Smooth muscle cell (in vitro differentiated cells): ENCODE results near the gene PYGO2. TPM values are rescaled to one million over a fixed set of nuclear protein-coding genes. Genes with fewer than 3 reads are reported as not detected.

ENCODE experiments used
- DNase-seq: peaks from one replicate; lab custom pipeline; 2025; ENCODE audit not compliant: unreplicated experiment; lab: John Stamatoyannopoulos, UW
- H2AFZ ChIP-seq: fragments of 200-600 bp; sonication (generic); 2 replicates; pipeline ENCODE4 v1.6.0; 2016; ENCODE audit warnings: antibody characterized with exemption, low read depth, mild to moderate bottlenecking
- H3F3A ChIP-seq: fragments of 200-600 bp; sonication (generic); 2 replicates; pipeline ENCODE4 v1.6.0; 2017; ENCODE audit warnings: antibody characterized with exemption, low read depth
- H3K27ac ChIP-seq: fragments of 200-600 bp; sonication (generic); 2 replicates; pipeline ENCODE4 v1.5.1; 2016; ENCODE audit warnings: low read depth, mild to moderate bottlenecking
- H3K27me3 ChIP-seq: fragments of 200-600 bp; sonication (generic); 2 replicates; pipeline ENCODE4 v1.6.1; 2016; ENCODE audit warnings: low read depth, mild to moderate bottlenecking
- H3K36me3 ChIP-seq: fragments of 200-600 bp; sonication (generic); 2 replicates; pipeline ENCODE4 v1.5.1; 2016; ENCODE audit warnings: low read depth
- H3K4me1 ChIP-seq: fragments of 200-600 bp; sonication (generic); 2 replicates; pipeline ENCODE4 v1.5.1; 2016; ENCODE audit warnings: low read depth
- H3K4me2 ChIP-seq: fragments of 200-600 bp; sonication (generic); 2 replicates; pipeline ENCODE4 v1.6.0; 2016; ENCODE audit warnings: mild to moderate bottlenecking
- H3K4me3 ChIP-seq: fragments of 200-600 bp; sonication (generic); 2 replicates; pipeline ENCODE4 v1.5.1; 2016; ENCODE audit warnings: mild to moderate bottlenecking
- H3K79me2 ChIP-seq: fragments of 200-600 bp; sonication (generic); 2 replicates; pipeline ENCODE4 v1.6.0; 2016; ENCODE audit warnings: low read depth, mild to moderate bottlenecking
- H3K9ac ChIP-seq: fragments of 200-600 bp; sonication (generic); 2 replicates; pipeline ENCODE4 v1.6.0; 2016; ENCODE audit warnings: low read depth
- H3K9me3 ChIP-seq: fragments of 200-600 bp; sonication (generic); replicated peaks from 2 replicates; pipeline ENCODE4 v1.5.1; 2016; ENCODE audit warnings: low read depth
- H4K20me1 ChIP-seq: fragments of 200-600 bp; sonication (generic); 2 replicates; pipeline ENCODE4 v1.6.0; 2016; ENCODE audit warnings: low read depth
- CTCF ChIP-seq: fragments of 200-600 bp; sonication (generic); IDR thresholded peaks from 2 replicates; pipeline ENCODE4 v1.5.1; 2017; ENCODE audit warnings: borderline replicate concordance, mild to moderate bottlenecking, antibody characterized with exemption; ENCODE audit not compliant: insufficient read depth, poor library complexity, severe bottlenecking
- WGBS: methylation state at CpG from one replicate; pipeline ENCODE4 v1.1.7; 2016; ENCODE audit warnings: low lambda C conversion rate; 5-methylcytosine and 5-hydroxymethylcytosine counted together
- polyA plus RNA-seq: library from polyadenylated mRNA; unstranded; fragments of >200 nt; fragmentation: Nextera tagmentation; extraction: Ambion mirVana; gene quantifications from 2 replicates; pipeline ENCODE4 v1.2.1, GENCODE V29; 2016
- total RNA-seq: library from RNA; depleted of rRNA; stranded (reverse); fragments of >200 nt; gene quantifications from 2 replicates; pipeline ENCODE4 v1.2.3, GENCODE V29; 2014

PYGO2 gene
- total and polyA plus RNA-seq, 2 experiments from 2014 or later, result 18.4 to 27.9 TPM

DNA sequence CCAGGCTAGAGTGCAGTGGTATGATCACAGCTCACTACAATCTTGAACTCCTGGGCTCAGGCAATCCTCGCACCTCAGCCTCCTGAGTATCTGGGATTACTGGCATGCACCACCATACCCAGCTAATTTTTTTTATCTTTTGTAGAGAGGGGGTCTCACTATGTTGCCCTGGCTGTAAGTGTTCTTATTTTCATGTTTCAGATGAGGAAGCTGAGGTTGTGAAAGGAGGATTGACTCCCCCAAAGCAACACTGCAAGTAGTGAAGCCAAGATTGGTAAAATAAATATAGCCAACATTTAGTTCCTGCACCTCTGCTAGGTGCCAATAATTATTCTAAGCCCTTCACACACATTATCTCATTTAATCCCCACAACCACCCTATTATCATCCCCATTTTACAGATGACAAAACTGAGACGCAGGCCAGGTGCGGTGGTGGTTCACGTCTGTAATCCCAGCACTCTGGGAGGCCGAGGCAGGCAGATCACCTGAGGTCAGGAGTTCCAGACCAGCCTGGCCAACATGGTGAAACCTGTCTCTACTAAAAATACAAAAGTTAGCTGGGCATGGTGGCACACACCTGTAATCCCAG is 27.1 kb downstream of the PYGO2 start:
- H2AFZ ChIP-seq, result no peak overlapping the region

DNA sequence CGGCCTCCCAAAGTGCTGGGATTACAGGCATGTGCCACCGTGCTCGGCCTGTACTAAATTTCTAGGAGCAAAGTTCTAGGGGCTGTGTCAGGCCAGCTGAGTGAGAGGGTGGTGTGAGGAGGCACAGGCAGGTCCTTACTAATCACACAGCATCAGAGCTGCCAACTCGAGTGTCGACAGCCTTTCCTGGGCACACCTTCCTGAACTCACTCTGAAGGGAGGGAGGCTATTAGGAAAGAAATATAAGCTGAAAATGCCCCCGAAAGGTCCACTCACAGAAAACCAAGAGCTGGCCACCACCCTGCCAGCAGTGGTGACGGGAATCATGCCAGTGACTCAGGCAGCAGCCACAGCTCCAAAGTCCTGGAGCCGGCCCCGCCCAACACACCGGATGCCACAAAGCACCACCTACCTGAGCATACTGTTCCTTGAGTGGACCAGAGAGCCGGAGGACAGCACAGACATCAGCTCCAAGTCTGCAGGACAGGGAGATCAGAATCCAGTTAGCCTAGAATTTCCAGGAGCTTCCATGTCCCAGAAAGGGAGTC is 29.6 kb downstream of the PYGO2 start:
- H3K36me3 ChIP-seq, result no peaks in the 10 kb centered on the region
- H4K20me1 ChIP-seq, result no peaks in the 10 kb centered on the region
- H3K79me2 ChIP-seq, result no peaks in the 10 kb centered on the region
- DNase-seq, result no peak
- no peak overlapping the region for H3K4me2 ChIP-seq
- no peak for TF ChIP-seq CTCF
- H3K9ac ChIP-seq, result no peak overlapping the region
- no peak overlapping the region for H3K4me3 ChIP-seq
- H3K4me1 ChIP-seq, result no peaks in the 10 kb centered on the region
- WGBS, result 92% methylated on average over 11 of the region's 11 CpGs
- no peaks in the 10 kb centered on the region for H3K27me3 ChIP-seq
- H3K9me3 ChIP-seq, result no peaks in the 10 kb centered on the region
- H3K27ac ChIP-seq, result peak overlapping the region; percentile 48
- H2AFZ ChIP-seq, result no peak overlapping the region
- H3F3A ChIP-seq, result no peaks in the 10 kb centered on the region

More for the DNA sequence above, 27.1 kb downstream of the PYGO2 start:
- Histone ChIP-seq H3K27me3 (no peaks in the 10 kb centered on the region), H3K4me1 (no peaks in the 10 kb centered on the region), H3K36me3 (no peaks in the 10 kb centered on the region), H4K20me1 (no peaks in the 10 kb centered on the region), H3K9ac (no peak overlapping the region), H3K79me2 (no peaks in the 10 kb centered on the region), H3K4me3 (no peak overlapping the region), H3F3A (no peaks in the 10 kb centered on the region), H3K4me2 (no peak overlapping the region), H3K27ac (no peak overlapping the region), H3K9me3 (no peaks in the 10 kb centered on the region)
- no peak for TF ChIP-seq CTCF
- WGBS, result 97% methylated on average over 5 of the region's 5 CpGs
- no peak for DNase-seq

- no peaks in the 10 kb centered on the region for H3F3A ChIP-seq
- H3K79me2 ChIP-seq, result no peaks in the 10 kb centered on the region
- no peak overlapping the region for H3K27ac ChIP-seq
- DNase-seq, result no peak
- WGBS, result 97% methylated on average over 13 of the region's 13 CpGs
- no peaks in the 10 kb centered on the region for H3K9me3 ChIP-seq
- no peak overlapping the region for H3K4me3 ChIP-seq
- H3K4me2 ChIP-seq, result no peak overlapping the region
- H4K20me1 ChIP-seq, result no peaks in the 10 kb centered on the region
- no peaks in the 10 kb centered on the region for H3K27me3 ChIP-seq
- no peak overlapping the region for H2AFZ ChIP-seq
- no peak overlapping the region for H3K9ac ChIP-seq
- H3K36me3 ChIP-seq, result no peaks in the 10 kb centered on the region
- TF ChIP-seq CTCF, result no peak
- no peaks in the 10 kb centered on the region for H3K4me1 ChIP-seq
Measured at GRCh38 chr1:154926201-154926600, 35.4 kb downstream of the PYGO2 start.
